COLO668 (cell line): Measurements from ENCODE around the gene DESI2.

Experiments
- DNase-seq: peaks from one replicate; lab custom pipeline; 2025; ENCODE audit not compliant: unreplicated experiment; lab: John Stamatoyannopoulos, UW

DESI2 gene

GRCh38 chr1:244751271-244751895 lies 98.5 kb downstream of the DESI2 start:
- peak; percentile 94 for DNase-seq

- DNase-seq, result no peak
Observed at GRCh38 chr1:244755673-244756072, 102.7 kb downstream of the DESI2 start.

- DNase-seq, result no peak
Observed at GRCh38 chr1:244757091-244757939, 104.4 kb downstream of the DESI2 start.
